Progenitor cell of endocrine pancreas (in vitro differentiated cells): ENCODE data around the gene ARMS2. TPM values are rescaled to one million over a fixed set of nuclear protein-coding genes. Genes with fewer than 3 reads are reported as not detected.

ENCODE experiments used
- DNase-seq: peaks from one replicate; pipeline ENCODE4 v3.0.0; 2021; ENCODE audit warnings: low spot score; ENCODE audit not compliant: unreplicated experiment
- H3K27ac Mint-ChIP-seq: 2 replicates; pipeline ENCODE4 v1.8.0; 2021; ENCODE audit warnings: mild to moderate bottlenecking, moderate library complexity, mixed read lengths
- H3K27me3 Mint-ChIP-seq: 2 replicates; pipeline ENCODE4 v1.8.0; 2021; ENCODE audit warnings: mixed read lengths
- H3K36me3 Mint-ChIP-seq: 2 replicates; pipeline ENCODE4 v1.8.0; 2022; ENCODE audit warnings: mixed read lengths; ENCODE audit not compliant: insufficient read depth
- H3K4me1 Mint-ChIP-seq: 2 replicates; pipeline ENCODE4 v1.8.0; 2021; ENCODE audit warnings: low read depth, mixed read lengths
- H3K4me3 Mint-ChIP-seq: 2 replicates; pipeline ENCODE4 v1.8.0; 2021; ENCODE audit warnings: low read depth, mild to moderate bottlenecking, moderate library complexity, mixed read lengths
- H3K9me3 Mint-ChIP-seq: 2 replicates; pipeline ENCODE4 v1.8.0; 2021; ENCODE audit warnings: low read depth, mixed read lengths
- CTCF ChIP-seq: fragments of 200-600 bp; sonication (generic); IDR thresholded peaks from one replicate; pipeline ENCODE4 v1.5.0; 2021; ENCODE audit warnings: antibody characterized with exemption, mild to moderate bottlenecking; ENCODE audit not compliant: unreplicated experiment
- total RNA-seq: library from RNA; stranded (reverse); gene quantifications from 2 replicates; pipeline ENCODE4 v1.2.1, GENCODE V29; 2021

Gene ARMS2
- total RNA-seq, 1 donor from 2014 or later, result not detected

GRCh38 chr10:122450353-122450990 lies 4.0 kb upstream of the ARMS2 start:
- TF ChIP-seq CTCF, result no peak
- Mint-ChIP-seq H3K9me3 (peaks cover 5% of the 10 kb centered on the region), H3K27ac (no peak overlapping the region), H3K27me3 (peaks cover 14% of the 10 kb centered on the region), H3K4me1 (no peaks in the 10 kb centered on the region), H3K4me3 (no peak overlapping the region), H3K36me3 (no peaks in the 10 kb centered on the region)
- DNase-seq, result no peak

- H3K36me3 Mint-ChIP-seq, result no peaks in the 10 kb centered on the region
- no peak for DNase-seq
- no peaks in the 10 kb centered on the region for H3K9me3 Mint-ChIP-seq
- no peak overlapping the region for H3K4me3 Mint-ChIP-seq
- no peaks in the 10 kb centered on the region for H3K4me1 Mint-ChIP-seq
- no peak for TF ChIP-seq CTCF
- peaks cover 37% of the 10 kb centered on the region for H3K27me3 Mint-ChIP-seq
- H3K27ac Mint-ChIP-seq, result no peak overlapping the region
Measured at GRCh38 chr10:122454071-122454470, 382 bp upstream of the ARMS2 start.

GRCh38 chr10:122455376-122456079 lies 1.1 kb downstream of the ARMS2 start:
- Mint-ChIP-seq H3K9me3 (no peaks in the 10 kb centered on the region), H3K27ac (no peak overlapping the region), H3K27me3 (peaks cover 46% of the 10 kb centered on the region), H3K36me3 (no peaks in the 10 kb centered on the region), H3K4me1 (no peaks in the 10 kb centered on the region), H3K4me3 (no peak overlapping the region)
- TF ChIP-seq CTCF, result no peak
- DNase-seq, result no peak

- peaks cover 49% of the 10 kb centered on the region for H3K27me3 Mint-ChIP-seq
- H3K27ac Mint-ChIP-seq, result no peak overlapping the region
- no peak for DNase-seq
- no peaks in the 10 kb centered on the region for H3K36me3 Mint-ChIP-seq
- no peak overlapping the region for H3K4me3 Mint-ChIP-seq
- no peaks in the 10 kb centered on the region for H3K9me3 Mint-ChIP-seq
- TF ChIP-seq CTCF, result no peak
- H3K4me1 Mint-ChIP-seq, result peaks cover 3% of the 10 kb centered on the region
Measured at GRCh38 chr10:122457934-122458333, 3.5 kb downstream of the ARMS2 start.

GRCh38 chr10:122458693-122459092 lies 4.2 kb downstream of the ARMS2 start:
- H3K4me1 Mint-ChIP-seq, result peaks cover 4% of the 10 kb centered on the region
- H3K9me3 Mint-ChIP-seq, result no peaks in the 10 kb centered on the region
- peaks cover 57% of the 10 kb centered on the region for H3K27me3 Mint-ChIP-seq
- DNase-seq, result no peak
- no peak overlapping the region for H3K4me3 Mint-ChIP-seq
- no peak for TF ChIP-seq CTCF
- H3K27ac Mint-ChIP-seq, result no peak overlapping the region
- no peaks in the 10 kb centered on the region for H3K36me3 Mint-ChIP-seq
